Stimulated activated naive CD4-positive, alpha-beta T cell treated with Interleukin-2 at 50 U/mL for 16 hours (primary cell): ENCODE results near the gene ZNF28.
A peak's percentile ranks its signal among the peaks of the same experiment; 100 is the strongest.
"Not testable (repeated sequence)": the region's sequence is repeated elsewhere in the genome, so short reads cannot be mapped to it uniquely, and the experiment has no call there.

Experiments used
- DNase-seq: peaks from one replicate; lab custom pipeline; 2025; lab: John Stamatoyannopoulos, UW

Gene ZNF28

GRCh38 chr19:52821204-52821960 is at the start of gene ZNF28:
TSS of gene ZNF28 (minus strand) at chr19:52821633. CDS start at chr19:52817958, 3,675 bp downstream.
- peak; percentile 55 for DNase-seq

DNA sequence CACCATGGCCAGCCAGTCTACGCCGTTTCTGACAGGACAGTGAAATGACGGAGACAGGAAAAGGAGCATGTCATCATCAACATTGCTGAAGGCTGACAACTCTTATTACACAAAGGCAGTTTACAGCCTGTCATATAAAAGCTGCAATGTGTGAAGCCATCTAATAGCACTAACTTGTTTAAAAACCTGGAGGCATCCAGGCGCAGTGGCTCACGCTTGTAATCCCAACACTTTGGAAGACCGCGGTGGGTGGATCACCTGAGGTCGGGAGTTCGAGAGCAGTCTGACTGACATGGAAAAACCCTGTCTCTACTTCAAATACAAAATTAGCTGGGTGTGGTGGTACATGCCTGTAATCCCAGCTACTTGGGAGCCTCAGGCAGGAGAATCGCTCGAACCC is 46.6 kb upstream of the ZNF28 start:
- not testable (repeated sequence) for DNase-seq

- peak; percentile 57 for DNase-seq
Measured at GRCh38 chr19:52857378-52858191, 36.2 kb upstream of the ZNF28 start, which contains the start of gene ZNF468. TSS of gene ZNF468 (minus strand) at chr19:52857619. CDS start at chr19:52854272, 3,347 bp downstream.

GRCh38 chr19:52856540-52857377 is 35.3 kb upstream of the ZNF28 start:
- not testable (repeated sequence) for DNase-seq

DNA sequence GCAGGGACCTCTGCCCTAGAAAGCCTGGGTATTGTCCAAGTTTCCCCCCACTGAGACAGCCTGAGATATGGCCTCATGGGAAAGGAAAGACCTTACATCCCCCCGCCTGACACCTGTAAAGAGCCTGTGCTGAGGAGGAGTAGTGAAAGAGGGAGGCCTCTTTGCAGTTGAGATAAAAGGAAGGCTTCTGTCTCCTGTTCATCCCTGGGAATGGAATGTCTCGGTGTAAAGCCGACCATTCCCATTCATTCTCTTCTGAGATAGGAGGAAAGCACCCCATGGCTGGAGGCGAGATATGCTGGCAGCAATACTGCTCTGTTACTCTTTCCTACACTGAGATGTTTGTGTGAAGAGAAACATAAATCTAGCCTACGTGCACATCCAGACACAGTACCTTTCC is 25.9 kb upstream of the ZNF28 start:
- DNase-seq: not testable (repeated sequence)

DNA sequence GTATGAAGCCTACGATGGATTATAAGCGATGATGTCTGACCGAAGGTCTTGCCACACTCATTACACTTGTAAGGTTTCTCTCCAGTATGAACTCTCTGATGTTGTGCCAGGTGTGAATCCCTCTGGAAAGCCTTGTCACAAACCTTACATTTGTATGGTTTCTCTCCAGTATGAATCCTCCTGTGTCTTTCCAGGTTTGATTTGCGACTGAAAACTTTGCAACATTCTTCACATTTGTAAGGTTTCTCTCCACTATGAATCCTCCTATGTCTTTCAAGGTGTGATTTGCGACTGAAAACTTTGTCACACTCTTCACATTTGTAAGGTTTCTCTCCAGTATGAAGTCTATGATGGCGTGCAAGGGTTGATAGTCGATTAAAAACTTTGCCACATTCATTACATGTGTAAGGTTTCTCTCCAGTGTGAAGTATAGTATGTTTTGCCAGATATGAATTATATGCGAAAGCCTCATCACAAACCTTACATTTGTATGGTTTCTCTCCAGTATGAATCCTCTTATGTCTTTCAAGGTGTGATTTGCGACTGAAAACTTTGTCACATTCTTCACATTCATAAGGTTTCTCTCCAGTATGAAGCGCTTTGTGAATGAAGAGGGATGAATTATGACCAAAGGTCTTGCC is 19.5 kb upstream of the ZNF28 start:
- not testable (repeated sequence) for DNase-seq

DNA sequence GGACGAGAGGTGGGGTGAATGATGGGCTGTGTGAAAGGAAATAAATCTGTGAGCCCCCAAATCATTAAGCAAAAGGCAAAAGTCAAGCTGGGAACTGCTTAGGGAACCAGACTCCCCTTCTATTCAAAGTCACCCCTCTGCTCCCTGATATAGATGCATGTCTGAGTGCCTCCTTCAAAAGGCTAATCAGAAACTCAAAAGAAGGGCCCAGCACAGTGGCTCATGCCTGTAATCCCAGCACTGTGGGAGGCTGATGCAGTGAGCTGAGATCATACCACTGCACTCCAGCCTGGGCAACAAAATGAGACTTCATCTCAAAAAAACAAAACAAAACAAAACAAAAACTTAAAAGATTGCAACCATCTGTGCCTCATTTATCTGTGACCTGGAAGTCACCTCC is 12.9 kb upstream of the ZNF28 start:
- DNase-seq: not testable (repeated sequence)

DNA sequence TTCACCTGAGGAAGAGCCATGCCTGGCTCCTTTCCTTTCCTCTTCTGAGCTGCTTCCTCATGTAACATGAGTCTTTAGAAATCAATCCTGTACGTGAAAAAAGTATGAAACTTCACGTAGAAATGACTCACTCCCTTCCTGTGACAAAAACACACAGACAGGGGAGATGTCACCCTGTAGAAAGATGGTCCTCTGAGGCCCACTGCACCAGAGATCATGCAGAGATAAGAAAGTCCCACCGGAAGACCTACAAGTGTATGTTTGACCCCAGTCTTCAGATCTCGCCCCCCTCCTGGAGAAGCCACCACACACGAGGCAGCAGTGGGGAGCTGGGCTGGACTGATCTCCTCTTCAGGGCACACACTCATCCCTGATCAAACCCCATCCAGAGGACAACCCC is 12.1 kb upstream of the ZNF28 start:
- DNase-seq: not testable (repeated sequence)

- DNase-seq: not testable (repeated sequence)
Measured at GRCh38 chr19:52829866-52830265, 8.4 kb upstream of the ZNF28 start.

GRCh38 chr19:52825765-52826164 is 4.3 kb upstream of the ZNF28 start:
- no peak for DNase-seq

DNA sequence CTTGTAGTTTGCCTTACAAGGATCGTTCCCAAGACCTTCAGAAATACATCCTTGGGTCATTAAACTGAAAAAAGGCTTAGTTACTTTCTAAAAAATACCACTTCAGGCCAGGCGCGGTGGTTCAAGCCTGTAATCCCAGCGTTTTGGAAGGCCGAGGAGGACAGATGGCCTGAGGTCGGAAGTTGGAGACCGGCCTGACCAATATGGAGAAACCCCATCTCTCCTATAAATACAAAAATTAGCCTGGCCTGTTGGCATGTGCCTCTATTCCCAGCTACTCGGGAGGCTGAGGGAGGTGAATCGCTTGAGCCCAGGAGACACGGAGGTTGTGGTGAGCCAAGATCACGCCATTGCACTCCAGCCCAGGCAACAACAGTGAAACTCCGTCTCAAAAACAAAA is 2.2 kb upstream of the ZNF28 start:
- no peak for DNase-seq

DNA sequence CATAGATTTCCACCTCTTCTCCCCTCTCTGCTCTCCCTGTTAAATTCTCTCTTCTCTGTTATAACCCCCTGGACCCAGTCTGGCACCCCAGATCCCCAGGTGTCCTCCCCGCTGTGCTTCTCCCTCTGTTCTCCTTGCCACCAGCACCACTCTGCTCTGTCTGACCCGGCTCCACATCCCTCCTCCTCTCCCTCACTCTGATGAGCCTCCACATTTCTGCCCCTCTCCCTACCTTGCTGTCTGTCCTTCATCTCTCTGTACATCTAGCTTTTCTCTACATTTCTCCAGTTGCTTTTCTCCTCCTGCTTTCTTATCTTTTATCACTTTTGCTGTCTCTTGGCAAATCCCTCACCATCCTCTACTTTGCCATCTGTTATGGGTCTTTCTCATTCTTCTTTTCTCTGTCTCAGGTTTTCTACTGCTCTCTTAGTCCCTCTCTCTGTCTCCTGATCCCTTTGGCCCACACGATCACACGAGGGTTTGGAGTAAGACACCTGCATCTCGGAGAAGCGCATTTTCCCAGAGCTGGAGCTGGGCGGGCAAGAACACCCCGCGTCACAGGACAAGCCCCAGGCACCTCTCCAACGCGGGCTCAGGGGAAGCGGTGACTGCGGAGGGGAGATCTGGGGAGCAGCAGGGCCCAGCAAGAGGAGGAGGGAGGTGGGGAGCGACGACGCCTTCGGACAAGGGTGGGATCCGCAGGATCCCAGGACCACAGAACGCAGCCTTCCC is 795 bp downstream of the ZNF28 start:
- DNase-seq: not testable (repeated sequence)

DNA sequence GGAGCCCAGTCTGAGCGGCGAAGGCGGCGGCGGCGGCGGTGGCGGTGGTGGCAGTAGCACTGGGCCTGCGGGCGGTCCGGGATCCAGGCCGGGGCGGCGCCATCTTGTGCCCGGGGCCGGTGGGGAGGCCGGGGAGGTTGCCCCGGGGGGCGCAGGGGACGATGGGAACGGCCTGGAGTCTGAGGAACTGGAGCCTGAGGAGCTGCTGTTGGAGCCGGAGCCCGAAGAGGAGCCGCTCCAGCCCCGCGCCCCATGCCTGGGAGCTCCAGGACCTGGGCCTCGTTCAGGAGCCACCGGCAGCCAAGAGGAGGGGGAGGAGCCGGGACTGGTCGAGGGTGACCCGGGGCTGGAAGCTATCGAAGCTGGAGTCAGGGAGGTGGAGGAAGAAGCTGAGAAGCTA is 11.6 kb downstream of the ZNF28 start:
- no peak for DNase-seq

GRCh38 chr19:52799950-52800640 is 21.3 kb downstream of the ZNF28 start:
- not testable (repeated sequence) for DNase-seq

DNA sequence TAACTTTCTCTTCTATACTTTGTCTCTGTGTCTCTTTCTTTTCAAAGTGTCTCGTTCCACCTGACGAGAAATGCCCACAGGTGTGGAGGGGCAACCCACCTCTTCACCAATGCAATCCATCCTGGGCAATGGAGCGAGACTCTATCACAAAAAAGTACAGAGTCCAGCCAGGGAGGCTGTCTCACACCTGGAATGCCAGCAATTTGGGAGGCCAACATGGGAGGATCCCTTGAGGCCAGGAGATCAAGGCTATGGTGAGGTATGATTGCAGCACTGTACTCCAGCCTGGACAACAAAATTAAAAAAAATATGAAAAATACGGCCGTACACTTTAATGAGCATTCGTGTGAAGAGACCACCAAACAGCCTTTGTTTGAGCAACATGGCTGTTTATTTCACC is 32.0 kb downstream of the ZNF28 start:
- DNase-seq: no peak

DNA sequence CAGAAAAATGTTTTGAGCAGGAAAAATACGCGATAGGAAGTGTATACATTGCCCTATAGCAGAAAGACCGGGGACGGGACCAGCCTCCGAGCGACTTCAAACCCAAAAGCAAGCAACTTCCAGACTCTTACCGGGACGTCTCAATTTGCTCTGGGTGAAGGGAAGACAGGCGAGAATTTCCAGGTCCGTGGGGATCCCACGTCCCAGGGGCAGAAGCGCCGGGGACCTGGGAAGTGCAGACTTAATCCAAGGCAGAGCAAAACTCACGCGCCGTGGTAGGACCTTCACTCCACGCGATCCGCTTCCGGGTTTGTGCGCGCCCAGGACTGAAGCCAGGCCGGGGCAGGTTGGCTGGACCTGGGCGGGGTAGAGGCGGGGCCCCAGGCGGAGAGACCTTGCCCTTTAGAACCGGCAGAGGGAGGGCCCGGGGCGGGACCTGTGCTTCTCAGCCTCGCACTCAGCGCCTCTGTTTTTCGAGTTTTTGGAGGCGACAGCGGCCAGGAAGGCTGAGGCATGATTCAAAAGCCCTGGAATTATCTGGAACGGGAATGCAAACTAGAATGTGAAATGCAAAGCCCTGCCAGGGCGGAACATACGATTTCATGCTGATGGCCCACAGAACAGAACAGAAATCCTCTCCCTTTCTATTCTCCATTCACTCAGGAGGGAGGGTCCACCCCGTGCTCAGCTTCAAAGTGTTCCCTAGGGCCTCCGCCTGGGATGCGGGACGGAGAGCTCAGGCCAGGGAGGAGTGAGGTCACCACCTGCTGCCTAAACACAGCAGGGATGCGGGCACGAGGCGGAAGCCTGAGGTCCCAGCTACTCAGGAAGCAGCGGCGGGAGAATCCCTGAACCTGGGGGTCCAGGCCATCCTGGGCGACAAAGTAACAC is 34.7 kb downstream of the ZNF28 start, which contains the start of gene ZNF600:
Gene ZNF600, minus strand, starts transcription at position 328 of the 891 bp plus-strand sequence. CDS start 7,903 bp downstream, outside the sequence.
- DNase-seq: peak; percentile 85

GRCh38 chr19:52786078-52786463 is 35.4 kb downstream of the ZNF28 start:
- DNase-seq: no peak

DNA sequence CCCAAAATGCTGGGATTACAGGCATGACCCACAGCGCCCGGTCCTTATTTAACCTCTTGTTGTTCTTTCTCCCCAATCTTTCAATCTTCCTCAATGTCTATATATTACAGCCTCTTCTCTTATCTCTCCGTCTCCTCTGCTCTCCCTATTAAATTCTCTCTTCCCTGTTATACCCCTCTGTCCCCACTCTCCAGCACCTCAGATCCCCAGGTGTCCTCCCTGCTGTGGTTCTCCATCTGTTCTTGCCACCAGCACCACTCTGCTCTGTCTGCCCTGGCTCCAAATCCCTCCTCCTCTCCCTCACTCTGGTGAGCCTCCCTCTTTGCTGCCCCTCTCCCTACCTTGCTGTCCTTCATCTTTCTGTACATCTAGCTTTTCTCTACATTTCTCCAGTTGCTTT is 35.9 kb downstream of the ZNF28 start:
- DNase-seq: no peak

DNA sequence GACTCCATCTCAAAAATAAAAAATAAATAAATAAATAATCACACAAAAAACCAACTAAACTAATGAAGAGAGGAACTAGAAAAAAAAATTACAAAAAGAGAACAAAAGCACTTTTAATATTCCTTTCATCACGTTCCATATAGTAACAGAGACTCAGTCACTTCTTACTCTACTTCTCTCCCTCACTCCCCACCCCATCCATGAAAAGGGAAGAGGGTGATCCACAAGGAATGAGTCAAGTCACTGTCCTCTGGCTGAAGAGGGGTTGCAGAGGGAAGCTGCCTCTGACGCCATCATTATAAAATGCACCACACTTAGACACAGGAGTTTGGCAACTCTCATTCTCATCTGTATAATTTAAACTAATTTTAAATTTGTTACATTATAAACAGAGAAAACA is 38.6 kb downstream of the ZNF28 start:
- not testable (repeated sequence) for DNase-seq
